Measurements from ENCODE around the gene KLHL18.
"Not testable (repeated sequence)": the region's sequence is repeated elsewhere in the genome, so short reads cannot be mapped to it uniquely, and the experiment has no call there.

Gene KLHL18

DNA sequence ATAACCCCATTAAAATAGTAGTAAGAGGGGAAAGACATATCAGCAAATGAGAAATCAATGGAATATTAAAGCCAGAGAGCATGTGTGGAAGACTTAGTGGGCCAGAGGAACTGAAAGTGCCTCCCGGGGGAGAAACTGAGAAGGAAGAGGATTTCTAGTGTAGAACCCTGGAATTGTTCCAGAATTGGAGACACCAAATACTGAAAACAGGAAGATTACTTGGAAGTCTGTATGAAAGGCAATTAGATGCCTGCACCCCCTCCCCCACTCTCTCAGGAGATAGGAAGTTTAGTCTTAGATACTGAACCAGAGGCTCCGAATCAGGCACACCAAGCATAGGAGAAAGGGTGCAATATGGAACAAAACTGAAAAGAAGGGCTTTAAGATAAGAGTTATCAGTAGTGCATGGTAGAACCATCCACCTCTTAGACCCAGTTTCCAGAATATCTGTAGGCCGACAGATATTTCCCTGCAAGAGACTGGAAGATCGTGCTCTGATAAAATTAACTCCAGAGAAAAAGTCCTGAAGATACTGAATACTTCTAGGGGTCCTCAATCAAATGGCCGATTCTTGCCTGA is 32.4 kb downstream of the KLHL18 start:
- no peak for DNase-seq

DNA sequence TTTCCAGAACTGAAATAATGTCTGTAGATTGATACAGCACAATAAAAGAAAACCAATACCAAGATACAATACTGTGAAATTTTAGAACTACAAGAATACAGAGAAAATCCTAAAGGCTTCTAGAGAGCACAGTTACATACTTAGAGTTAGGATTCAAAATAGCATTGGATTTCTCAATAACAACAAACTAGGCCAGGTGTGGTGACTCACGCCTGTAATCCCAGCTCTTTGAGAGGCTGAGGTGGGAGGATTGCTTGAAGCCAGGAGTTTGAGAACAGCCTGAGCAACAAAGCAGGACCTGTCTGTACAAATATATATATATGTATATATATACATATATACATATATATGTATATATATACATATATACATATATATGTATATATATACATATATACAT is 33.4 kb downstream of the KLHL18 start:
- DNase-seq: not testable (repeated sequence)

GRCh38 chr3:47318916-47319315 is 36.2 kb downstream of the KLHL18 start:
- DNase-seq: no peak

DNA sequence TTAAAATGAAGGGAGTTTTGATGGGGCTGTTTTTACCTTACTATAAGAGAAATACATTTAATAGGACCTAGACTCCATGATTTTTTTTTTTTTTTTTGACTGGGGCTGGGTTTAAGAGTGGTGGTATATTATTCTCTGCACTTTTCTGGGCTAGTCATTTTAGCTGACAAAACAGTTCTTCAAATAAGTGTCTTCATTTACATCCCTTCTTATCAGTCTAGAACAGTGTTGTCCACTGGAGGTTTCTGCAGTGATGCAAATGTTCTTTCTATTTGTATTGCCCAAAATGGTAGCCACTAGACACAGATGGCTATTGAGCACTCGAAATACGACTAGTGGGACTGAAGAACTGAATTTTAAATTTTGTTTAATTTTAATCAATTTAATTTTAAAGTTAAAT is 37.2 kb downstream of the KLHL18 start:
- no peak for DNase-seq

- DNase-seq: no peak
Observed at GRCh38 chr3:47323431-47324277, 40.9 kb downstream of the KLHL18 start.

DNA sequence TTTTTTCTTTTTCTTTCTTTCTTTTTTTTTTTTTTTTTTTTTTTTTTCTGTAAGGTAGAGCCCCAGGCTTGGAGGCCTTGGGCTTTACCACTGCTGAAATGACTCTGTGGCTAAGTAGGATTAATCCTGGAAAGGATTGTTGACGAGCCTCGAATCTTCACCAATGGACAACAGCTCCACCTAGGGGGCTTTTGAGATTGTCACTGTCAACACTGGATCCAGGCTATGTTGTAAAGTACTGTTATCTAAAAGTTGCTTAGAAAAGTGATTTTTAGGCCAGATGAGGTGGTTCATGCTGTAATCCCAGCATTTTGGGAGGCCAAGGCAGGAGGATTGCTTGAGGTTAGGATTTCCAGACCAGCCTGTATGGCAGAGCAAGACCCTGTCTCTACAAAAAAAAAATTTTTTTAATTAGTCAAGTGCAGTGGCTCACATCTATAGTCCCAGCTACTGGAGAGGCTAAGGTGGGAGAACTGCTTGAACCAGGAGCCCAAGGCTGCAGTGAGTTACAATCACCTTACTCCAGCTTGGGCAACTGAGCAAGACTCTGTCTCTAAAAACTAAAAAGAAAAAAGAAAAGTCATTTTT is 41.6 kb downstream of the KLHL18 start:
- DNase-seq: peak; percentile 57

- DNase-seq: no peak
Observed at GRCh38 chr3:47333907-47334306, 51.2 kb downstream of the KLHL18 start.

DNA sequence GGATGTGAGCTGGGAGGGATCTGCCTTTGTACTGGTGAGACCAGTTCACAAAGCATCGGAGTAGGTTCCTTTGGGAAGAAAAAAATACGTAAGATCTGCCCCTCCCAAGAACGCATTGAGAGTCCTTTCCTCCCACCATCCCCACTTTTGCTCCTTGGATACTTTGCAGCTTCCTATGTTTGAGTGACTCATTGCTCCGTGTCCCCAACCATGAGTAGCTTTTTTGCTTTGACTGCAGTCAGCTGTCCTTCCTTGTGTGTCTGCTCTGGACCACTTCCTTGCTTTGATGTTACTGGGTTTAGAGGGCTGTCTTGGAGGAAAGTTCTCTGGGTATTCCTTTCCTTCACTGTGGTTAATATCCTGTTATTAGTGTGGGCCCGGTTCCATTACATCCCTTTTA is 54.9 kb downstream of the KLHL18 start:
- DNase-seq: no peak

- no peak for DNase-seq
Observed at GRCh38 chr3:47339951-47340350, 57.2 kb downstream of the KLHL18 start.

GRCh38 chr3:47340866-47341265 is 58.1 kb downstream of the KLHL18 start:
- no peak for DNase-seq

GRCh38 chr3:47342151-47342550 is 59.4 kb downstream of the KLHL18 start:
- DNase-seq: no peak

DNA sequence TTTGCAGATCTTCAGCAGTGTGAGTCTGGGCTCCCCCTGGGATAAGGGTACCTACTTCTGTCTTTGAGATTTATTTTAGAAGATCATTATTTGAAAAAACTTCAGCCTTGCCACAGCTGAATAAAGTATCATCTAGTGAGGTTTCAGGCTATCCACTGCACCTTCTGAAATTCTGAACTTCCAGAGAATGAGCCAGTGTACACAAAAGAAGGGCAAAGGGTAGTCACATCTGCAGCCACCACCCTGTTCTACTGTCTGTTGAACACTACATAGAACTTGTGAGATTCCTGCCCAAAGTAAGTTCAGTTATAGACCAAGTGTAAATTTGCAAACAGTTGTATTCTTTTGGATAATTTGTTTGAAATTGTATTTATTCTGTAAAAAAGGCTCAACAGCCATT is 60.1 kb downstream of the KLHL18 start:
- no peak for DNase-seq

DNA sequence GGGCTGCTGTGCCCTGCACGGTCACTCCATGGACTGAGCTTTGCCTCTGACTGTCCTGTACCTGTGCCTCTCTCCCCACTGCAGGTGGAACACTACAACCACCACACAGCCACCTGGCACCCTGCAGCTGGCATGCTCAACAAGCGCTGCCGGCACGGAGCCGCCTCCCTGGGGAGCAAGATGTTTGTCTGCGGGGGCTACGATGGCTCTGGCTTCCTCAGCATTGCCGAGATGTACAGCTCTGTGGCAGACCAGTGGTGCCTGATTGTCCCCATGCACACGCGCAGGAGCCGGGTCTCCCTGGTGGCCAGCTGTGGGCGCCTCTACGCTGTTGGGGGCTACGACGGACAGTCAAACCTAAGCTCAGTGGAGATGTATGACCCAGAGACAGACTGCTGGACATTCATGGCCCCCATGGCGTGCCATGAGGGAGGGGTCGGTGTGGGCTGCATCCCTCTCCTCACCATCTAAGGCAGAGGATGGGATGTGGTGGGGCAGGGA is 60.8 kb downstream of the KLHL18 start:
- DNase-seq: no peak

GRCh38 chr3:47344971-47345370 is 62.2 kb downstream of the KLHL18 start:
- DNase-seq: no peak

GRCh38 chr3:47347217-47347801 is 64.6 kb downstream of the KLHL18 start:
- DNase-seq: no peak

DNA sequence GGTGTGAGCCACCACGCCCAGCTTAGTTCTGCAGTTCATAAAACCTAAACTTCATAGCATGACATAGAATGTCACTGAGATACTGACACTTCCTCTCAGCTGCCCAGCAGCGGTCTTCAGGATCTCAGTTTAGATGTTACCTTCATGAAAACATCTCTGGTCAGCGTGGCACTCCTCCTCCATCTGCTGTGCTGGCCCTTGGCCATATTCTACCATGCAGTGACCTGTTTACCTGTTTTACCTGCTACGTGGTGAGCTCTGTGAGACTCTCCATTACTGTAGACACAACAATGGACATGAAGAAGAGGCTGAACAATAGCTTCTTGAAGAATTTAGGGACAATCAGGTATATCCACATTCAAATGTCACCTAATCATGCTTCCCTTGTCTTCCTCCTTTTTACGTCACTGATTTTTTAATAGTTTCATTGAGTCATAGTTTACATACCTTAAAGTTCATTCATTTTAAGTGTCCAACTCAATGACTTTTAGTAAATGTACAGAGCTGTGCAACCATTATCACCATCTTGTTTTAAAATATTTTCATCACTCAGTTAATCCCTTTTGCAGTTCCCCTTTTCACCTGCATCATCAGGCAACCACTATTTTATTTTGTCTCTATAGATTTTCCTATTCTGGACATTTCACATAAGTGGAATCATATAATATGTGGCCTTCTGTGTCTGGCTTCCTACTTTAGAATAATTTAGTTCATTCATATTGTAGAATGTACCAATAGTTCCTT is 65.8 kb downstream of the KLHL18 start:
- DNase-seq: no peak

- DNase-seq: no peak
Observed at GRCh38 chr3:47355010-47355409, 72.3 kb downstream of the KLHL18 start.

DNA sequence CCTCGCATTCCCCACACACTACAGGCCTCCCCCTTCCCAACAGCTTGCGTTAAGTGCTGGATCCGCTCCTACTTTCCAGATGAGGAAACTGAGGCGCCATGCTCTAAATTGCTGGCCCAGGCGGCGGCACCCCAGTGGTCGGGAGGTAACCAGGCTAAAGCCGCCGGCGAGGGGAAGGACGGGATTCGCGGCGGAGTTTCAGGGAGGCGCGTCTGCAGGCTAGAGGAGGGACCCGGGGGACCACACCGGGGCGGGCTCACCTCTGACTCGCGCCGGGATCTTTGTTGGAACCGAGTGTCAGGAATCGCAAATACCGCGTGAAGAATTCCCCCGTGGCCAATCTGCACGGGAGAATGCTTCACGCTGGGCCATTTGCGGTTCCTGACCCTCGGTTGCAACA is 73.5 kb downstream of the KLHL18 start:
- DNase-seq: no peak

DNA sequence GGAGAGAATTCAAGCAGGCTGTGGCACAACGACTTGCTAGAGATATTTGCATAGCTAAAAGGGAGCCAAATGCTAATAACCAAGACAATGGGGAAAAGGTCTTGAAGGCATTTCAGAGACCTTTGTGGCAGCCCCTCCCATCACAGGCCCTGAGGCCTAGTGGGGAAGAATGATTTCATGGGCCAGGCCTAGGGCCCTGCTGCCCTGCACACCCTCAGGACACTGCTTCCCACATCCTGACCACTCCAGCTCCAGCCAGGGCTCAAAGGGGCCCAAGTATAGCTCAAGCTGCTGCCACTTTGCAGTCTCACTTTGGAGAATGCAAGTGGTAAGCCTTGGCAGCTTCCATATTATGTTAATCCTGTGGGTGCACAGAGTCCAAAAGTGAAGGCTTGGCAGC is 76.6 kb downstream of the KLHL18 start:
- DNase-seq: no peak

DNA sequence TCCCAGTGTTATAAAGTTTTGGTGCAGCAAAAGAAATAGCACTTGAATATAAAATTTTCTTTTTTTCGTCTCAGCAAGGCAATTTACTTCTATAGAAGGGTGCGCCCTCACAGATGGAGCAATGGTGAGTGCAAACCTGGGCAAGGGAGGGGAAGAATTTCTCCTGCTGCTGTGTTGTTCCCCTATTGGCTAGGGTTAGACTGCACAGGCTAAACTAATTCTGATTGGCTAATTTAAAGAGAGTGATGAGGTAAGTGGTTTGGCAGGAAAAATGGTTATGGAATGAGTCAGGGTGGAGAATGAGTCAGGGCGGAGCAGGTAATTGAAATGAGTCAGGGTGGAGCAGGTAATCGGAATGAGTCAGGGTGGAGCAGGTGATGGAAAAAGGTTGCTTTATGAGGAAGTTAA is 77.4 kb downstream of the KLHL18 start:
- peak; percentile 66 for DNase-seq

DNA sequence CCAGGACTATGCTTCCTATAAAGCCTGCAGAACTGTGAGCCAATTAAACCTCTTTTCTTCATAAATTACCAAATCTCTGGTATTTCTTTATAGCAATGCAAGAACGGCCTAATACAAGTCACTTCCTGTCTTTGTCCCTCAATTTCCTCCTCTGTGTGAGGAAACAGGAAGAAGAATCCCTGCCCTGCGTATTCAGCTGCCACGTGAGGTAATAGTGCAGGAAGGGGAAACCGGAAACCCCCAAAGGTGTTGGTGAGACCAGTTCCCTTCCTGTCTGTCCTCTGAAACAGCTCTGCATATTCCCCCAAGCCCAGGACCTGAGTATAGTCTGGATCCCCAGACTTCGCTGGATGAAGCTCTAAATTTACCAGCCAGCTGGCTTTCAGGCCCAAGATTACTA is 80.0 kb downstream of the KLHL18 start:
- peak; percentile 34 for DNase-seq

GRCh38 chr3:47365213-47366153 is 82.7 kb downstream of the KLHL18 start:
- DNase-seq: no peak
